Tongue (tissue), 2 donors: ENCODE measurements around the gene PTPN12. TPM values are rescaled to one million over a fixed set of nuclear protein-coding genes. Genes with fewer than 3 reads are reported as not detected.
"Not testable (repeated sequence)": the region's sequence is repeated elsewhere in the genome, so short reads cannot be mapped to it uniquely, and the experiment has no call there.

Experiments
- DNase-seq: peaks from one replicate; pipeline ENCODE4 v3.0.0-alpha.2; 2015
- total RNA-seq: library from RNA; depleted of rRNA; stranded (reverse); fragments of >200 nt; gene quantifications from one replicate; pipeline ENCODE4 v1.2.3, GENCODE V29; 2014

PTPN12 gene
- total RNA-seq, 1 donor from 2014 or later: 78.8 TPM

- peak; percentile 92 for DNase-seq
Observed at GRCh38 chr7:77538281-77539212, 1.5 kb downstream of the PTPN12 start.

- DNase-seq: no peak
Observed at GRCh38 chr7:77540402-77540822, 3.3 kb downstream of the PTPN12 start.

- not testable (repeated sequence) for DNase-seq
Observed at GRCh38 chr7:77540993-77541392, 3.9 kb downstream of the PTPN12 start.

GRCh38 chr7:77542409-77542808 lies 5.3 kb downstream of the PTPN12 start:
- no peak for DNase-seq

- no peak for DNase-seq
Observed at GRCh38 chr7:77542895-77543294, 5.8 kb downstream of the PTPN12 start.

- no peak for DNase-seq
Observed at GRCh38 chr7:77543910-77544309, 6.8 kb downstream of the PTPN12 start.

- no peak for DNase-seq
Observed at GRCh38 chr7:77544518-77544917, 7.4 kb downstream of the PTPN12 start.

GRCh38 chr7:77548206-77548605 lies 11.1 kb downstream of the PTPN12 start:
- DNase-seq: no peak

GRCh38 chr7:77549106-77549870 lies 12.2 kb downstream of the PTPN12 start:
- no peak for DNase-seq

- no peak for DNase-seq
Observed at GRCh38 chr7:77550586-77550985, 13.5 kb downstream of the PTPN12 start.

GRCh38 chr7:77553123-77553522 lies 16.0 kb downstream of the PTPN12 start:
- DNase-seq: no peak

- no peak for DNase-seq
Observed at GRCh38 chr7:77558284-77558967, 21.3 kb downstream of the PTPN12 start.

- DNase-seq: no peak
Observed at GRCh38 chr7:77561352-77561751, 24.3 kb downstream of the PTPN12 start.

GRCh38 chr7:77563275-77563674 lies 26.2 kb downstream of the PTPN12 start:
- DNase-seq: no peak

- no peak for DNase-seq
Observed at GRCh38 chr7:77565917-77566316, 28.8 kb downstream of the PTPN12 start.

- no peak for DNase-seq
Observed at GRCh38 chr7:77566421-77566820, 29.3 kb downstream of the PTPN12 start.

GRCh38 chr7:77569514-77570232 lies 32.6 kb downstream of the PTPN12 start:
- no peak for DNase-seq

GRCh38 chr7:77570330-77571011 lies 33.4 kb downstream of the PTPN12 start:
- peak; percentile 30 for DNase-seq

GRCh38 chr7:77571801-77572200 lies 34.7 kb downstream of the PTPN12 start:
- DNase-seq: no peak

- DNase-seq: no peak
Observed at GRCh38 chr7:77575187-77575586, 38.1 kb downstream of the PTPN12 start.

GRCh38 chr7:77576856-77577255 lies 39.8 kb downstream of the PTPN12 start:
- DNase-seq: no peak
